ENCODE data around the gene UBA7.

DNA sequence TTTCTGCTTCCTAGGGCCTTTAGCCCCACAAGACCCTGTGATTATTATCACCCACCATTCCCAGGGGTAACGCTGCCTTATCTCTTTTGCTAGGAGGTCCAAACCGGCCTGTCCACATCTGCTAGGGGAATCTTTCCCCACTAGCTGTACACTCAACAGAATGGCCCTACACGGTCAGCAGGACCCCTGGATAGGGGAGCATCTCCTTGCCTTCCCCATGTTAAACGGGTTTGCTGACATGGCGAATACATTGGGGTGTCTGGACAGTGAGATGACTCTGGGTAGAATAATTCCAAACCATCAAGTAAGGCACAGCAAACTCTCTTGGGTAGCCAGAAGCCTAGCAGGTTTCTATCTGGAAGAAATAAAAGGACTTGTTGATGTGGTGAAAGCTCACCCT is 41.9 kb upstream of the UBA7 start:
- TF ChIP-seq CTCF (conservative IDR thresholded peaks at IDR 0.05; ENCODE audit: low read depth in 2 of 2) (no peak), POLR2AphosphoS5 (IDR thresholded peaks at IDR 0.05; ENCODE audit: low read depth) (no peak), REST (IDR thresholded peaks at IDR 0.05; ENCODE audit: unreplicated experiment) (no peak), EZH2phosphoT487 (IDR thresholded peaks at IDR 0.05; ENCODE audit: unreplicated experiment) (no peak), EZH2 (IDR thresholded peaks at IDR 0.05; ENCODE audit: low read depth, unreplicated experiment) (no peak), JUNB (IDR thresholded peaks at IDR 0.05; ENCODE audit: unreplicated experiment) (no peak), NANOG (IDR thresholded peaks at IDR 0.05; ENCODE audit: borderline replicate concordance) (no peak), ZNF331 (CRISPR knock-in tag; IDR thresholded peaks at IDR 0.05; ENCODE audit: low read depth) (no peak), CREB1 (CRISPR knock-in tag; IDR thresholded peaks at IDR 0.05; ENCODE audit: low read depth) (no peak), ETS1 (IDR thresholded peaks at IDR 0.05) (no peak)

All from GM23338 (cell line).